Karpas-422 (cell line): ENCODE data around the gene CCNB2. TPM values are rescaled to one million over a fixed set of nuclear protein-coding genes. Genes with fewer than 3 reads are reported as not detected.
"Not testable (repeated sequence)": the region's sequence is repeated elsewhere in the genome, so short reads cannot be mapped to it uniquely, and the experiment has no call there.

Experiments
- DNase-seq: peaks from one replicate; pipeline ENCODE4 v3.0.0-alpha.2; 2015
- H2AFZ ChIP-seq: fragments of 200-600 bp; sonication (generic); 2 replicates; pipeline ENCODE4 v1.6.1; 2014; ENCODE audit warnings: antibody characterized with exemption, low read length, mixed read lengths
- H3K27ac ChIP-seq: fragments of 200-600 bp; sonication (generic); 2 replicates; pipeline ENCODE4 v1.5.1; 2014; ENCODE audit warnings: mild to moderate bottlenecking, low read length, moderate library complexity
- H3K27me3 ChIP-seq: fragments of 200-600 bp; sonication (generic); 2 replicates; pipeline ENCODE4 v1.6.1; 2014; ENCODE audit warnings: low read length, mixed read lengths
- H3K36me3 ChIP-seq: fragments of 200-600 bp; sonication (generic); 2 replicates; pipeline ENCODE4 v1.6.1; 2014; ENCODE audit warnings: low read length, mixed read lengths; ENCODE audit not compliant: insufficient read depth
- H3K4me1 ChIP-seq: fragments of 200-600 bp; sonication (generic); 2 replicates; pipeline ENCODE4 v1.6.1; 2014; ENCODE audit warnings: mild to moderate bottlenecking, low read length, mixed read lengths
- H3K4me2 ChIP-seq: fragments of 200-600 bp; sonication (generic); 2 replicates; pipeline ENCODE4 v1.6.1; 2014; ENCODE audit warnings: low read length, low read depth, mild to moderate bottlenecking; ENCODE audit not compliant: poor library complexity, severe bottlenecking
- H3K4me3 ChIP-seq: fragments of 200-600 bp; sonication (generic); 2 replicates; pipeline ENCODE4 v1.5.1; 2014; ENCODE audit warnings: mild to moderate bottlenecking, antibody characterized with exemption, low read length, mixed read lengths
- H3K79me2 ChIP-seq: fragments of 200-600 bp; sonication (generic); 2 replicates; pipeline ENCODE4 v1.6.1; 2014; ENCODE audit warnings: mild to moderate bottlenecking, low read length, mixed read lengths
- H3K9ac ChIP-seq: fragments of 200-600 bp; sonication (generic); 2 replicates; pipeline ENCODE4 v1.6.0; 2014; ENCODE audit warnings: low read length
- H3K9me2 ChIP-seq: fragments of 200-600 bp; sonication (generic), shearing (Covaris generic); replicated peaks from 2 replicates; pipeline ENCODE4 v1.6.0; 2014; ENCODE audit warnings: mild to moderate bottlenecking, low read length, moderate library complexity; ENCODE audit not compliant: insufficient read depth
- H3K9me3 ChIP-seq: fragments of 300-700, 200-600 bp; sonication (generic); 2 replicates; pipeline ENCODE4 v1.6.1; 2014; ENCODE audit warnings: low read length, mixed read lengths
- H4K20me1 ChIP-seq: fragments of 200-600 bp; sonication (generic); 2 replicates; pipeline ENCODE4 v1.6.1; 2014; ENCODE audit warnings: mild to moderate bottlenecking, antibody characterized with exemption, low read length, low read depth; ENCODE audit not compliant: insufficient read depth
- total RNA-seq: library from RNA; depleted of rRNA; stranded (reverse); fragments of >200 nt; shearing (Covaris generic); gene quantifications from 2 replicates; pipeline ENCODE4 v1.2.3, GENCODE V29; 2014; ENCODE audit warnings: low replicate concordance

Gene CCNB2
- total RNA-seq, 1 experiment from 2014 or later = 65.2 TPM

DNA sequence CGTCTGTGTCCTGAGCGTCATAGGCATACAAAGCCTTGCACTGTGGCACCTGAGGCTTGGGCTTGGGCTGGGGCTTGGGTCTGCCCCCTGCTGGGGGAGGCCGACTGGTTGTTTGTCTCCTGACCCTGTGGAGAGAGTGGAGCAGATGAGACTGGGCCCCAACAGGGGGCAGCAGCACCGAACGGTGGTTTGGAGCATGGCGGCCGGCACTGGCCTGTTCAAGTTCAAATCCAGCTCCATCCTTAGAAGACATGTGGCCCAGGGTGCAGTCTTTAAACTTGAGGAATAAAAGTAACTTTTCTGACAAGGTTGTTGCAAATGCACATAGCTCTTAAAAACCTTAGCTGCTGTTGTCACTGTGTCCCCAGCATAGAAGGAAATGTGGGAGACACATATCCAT lies 33.3 kb downstream of the CCNB2 start:
- no peaks in the 10 kb centered on the region for H4K20me1 ChIP-seq
- peak; percentile 96 for DNase-seq
- H2AFZ ChIP-seq = peak overlapping the region; percentile 52; the same call in 1 of the 2 replicates
- H3K36me3 ChIP-seq = 0 out of 2 replicates have a peak, but pooled peaks cover 5% of the 10 kb centered on the region
- H3K9ac ChIP-seq = no peak overlapping the region
- H3K79me2 ChIP-seq = 0 out of 2 replicates have a peak, but pooled peaks cover 4% of the 10 kb centered on the region
- H3K4me3 ChIP-seq = no peak overlapping the region
- H3K27me3 ChIP-seq = no peaks in the 10 kb centered on the region
- H3K9me3 ChIP-seq = no peaks in the 10 kb centered on the region
- no peak overlapping the region for H3K27ac ChIP-seq
- no peak overlapping the region for H3K4me2 ChIP-seq
- H3K9me2 ChIP-seq = no peaks in the 10 kb centered on the region
- H3K4me1 ChIP-seq = no peaks in the 10 kb centered on the region

DNA sequence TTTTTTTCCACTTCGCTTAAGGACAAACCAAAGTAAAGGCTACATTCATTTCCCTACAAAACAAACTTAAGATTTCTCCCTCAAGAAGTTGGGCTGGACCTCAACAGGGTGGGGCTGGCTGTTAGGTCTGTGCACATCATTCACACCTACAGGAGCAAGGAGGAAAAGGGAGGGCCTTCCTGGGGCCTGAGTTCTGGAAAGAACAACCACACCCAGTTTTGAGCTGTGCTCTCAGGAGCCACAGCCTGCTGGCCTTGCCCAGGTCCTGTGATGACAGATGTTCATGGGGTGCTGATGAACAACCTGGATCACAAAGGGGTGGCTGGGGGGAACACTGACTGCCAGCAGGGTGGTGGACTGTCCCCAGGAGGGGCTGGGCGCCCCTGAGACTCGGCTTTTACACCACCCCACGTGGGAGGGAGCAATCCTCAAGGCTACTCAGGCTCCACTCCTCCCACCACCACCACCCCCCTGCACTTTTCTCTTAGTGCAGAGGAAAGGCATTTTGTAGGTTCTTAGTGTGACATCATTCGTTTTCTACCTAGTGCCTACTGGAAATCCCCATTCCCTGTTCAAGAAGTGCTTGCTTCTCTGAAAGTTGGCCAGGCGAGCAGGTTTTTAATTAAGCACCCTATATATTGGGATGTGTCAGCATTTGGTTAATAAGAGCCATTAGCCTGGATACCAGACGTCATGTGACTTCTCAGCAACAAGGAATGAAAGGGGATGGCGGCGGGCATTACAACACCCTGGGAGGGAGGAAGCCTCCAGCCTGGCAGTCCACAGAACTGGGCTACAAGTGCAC lies 35.7 kb downstream of the CCNB2 start:
- Histone ChIP-seq H3K4me1 (no peaks in the 10 kb centered on the region), H4K20me1 (no peaks in the 10 kb centered on the region), H3K9ac (no peak overlapping the region), H3K79me2 (no peaks in the 10 kb centered on the region), H3K4me3 (no peak overlapping the region), H3K27me3 (no peaks in the 10 kb centered on the region), H3K9me3 (no peaks in the 10 kb centered on the region), H3K4me2 (no peak overlapping the region), H3K27ac (no peak overlapping the region), H2AFZ (no peak overlapping the region), H3K9me2 (no peaks in the 10 kb centered on the region), H3K36me3 (no peaks in the 10 kb centered on the region)
- DNase-seq = no peak

DNA sequence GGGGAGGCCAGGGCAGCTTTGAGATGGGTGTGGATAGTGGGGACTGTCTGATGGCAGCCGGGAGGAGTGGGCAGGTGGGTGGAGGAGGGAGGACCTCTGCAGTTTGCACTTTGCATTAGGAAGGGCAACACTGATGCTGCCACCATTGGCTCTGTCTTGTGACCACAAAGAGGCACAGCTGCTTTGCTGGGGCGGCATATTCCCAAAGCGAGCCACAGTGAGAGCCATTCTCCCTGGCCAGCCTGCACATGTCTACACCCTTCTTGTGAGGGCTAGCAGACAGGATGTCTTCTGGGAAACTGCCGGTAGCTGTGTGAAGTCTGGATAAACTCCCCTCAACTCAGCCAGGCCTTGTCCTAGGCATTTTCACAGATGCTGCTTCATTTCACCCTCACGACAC lies 38.3 kb downstream of the CCNB2 start:
- Histone ChIP-seq H2AFZ (no peak overlapping the region), H3K27me3 (no peaks in the 10 kb centered on the region)

DNA sequence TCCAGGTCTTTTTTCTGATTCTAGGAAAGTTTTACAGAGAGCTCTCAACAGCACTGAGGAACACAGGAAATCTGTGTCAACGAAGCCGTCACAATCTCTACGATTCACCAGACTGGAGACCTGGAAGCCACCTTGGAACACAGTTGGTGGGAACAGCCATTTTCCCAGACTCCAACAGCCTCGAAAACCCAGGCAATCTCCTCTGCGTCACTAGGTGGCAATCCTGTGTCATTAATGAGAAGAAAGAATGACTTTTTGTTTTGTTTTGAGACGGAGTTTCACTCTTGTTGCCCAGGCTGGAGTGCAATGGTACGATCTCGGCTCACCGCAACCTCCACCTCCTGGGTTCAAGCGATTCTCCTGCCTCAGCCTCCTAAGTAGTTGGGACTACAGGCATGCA lies 39.6 kb downstream of the CCNB2 start:
- H3K9me2 ChIP-seq, H3K4me1 ChIP-seq, H3K9me3 ChIP-seq, H3K4me3 ChIP-seq, H3K4me2 ChIP-seq, H2AFZ ChIP-seq, H3K27me3 ChIP-seq, H3K36me3 ChIP-seq, H3K27ac ChIP-seq, H3K9ac ChIP-seq, H4K20me1 ChIP-seq, H3K79me2 ChIP-seq, DNase-seq: not testable (repeated sequence)

More for the DNA sequence above, 38.3 kb downstream of the CCNB2 start:
- H3K9me2 ChIP-seq = no peaks in the 10 kb centered on the region
- no peak overlapping the region for H3K27ac ChIP-seq
- no peak overlapping the region for H3K4me3 ChIP-seq
- no peak overlapping the region for H3K4me2 ChIP-seq
- DNase-seq = no peak
- no peaks in the 10 kb centered on the region for H3K79me2 ChIP-seq
- H3K36me3 ChIP-seq = no peaks in the 10 kb centered on the region
- no peaks in the 10 kb centered on the region for H3K4me1 ChIP-seq
- H3K9me3 ChIP-seq = no peaks in the 10 kb centered on the region
- H3K9ac ChIP-seq = no peak overlapping the region
- H4K20me1 ChIP-seq = no peaks in the 10 kb centered on the region

DNA sequence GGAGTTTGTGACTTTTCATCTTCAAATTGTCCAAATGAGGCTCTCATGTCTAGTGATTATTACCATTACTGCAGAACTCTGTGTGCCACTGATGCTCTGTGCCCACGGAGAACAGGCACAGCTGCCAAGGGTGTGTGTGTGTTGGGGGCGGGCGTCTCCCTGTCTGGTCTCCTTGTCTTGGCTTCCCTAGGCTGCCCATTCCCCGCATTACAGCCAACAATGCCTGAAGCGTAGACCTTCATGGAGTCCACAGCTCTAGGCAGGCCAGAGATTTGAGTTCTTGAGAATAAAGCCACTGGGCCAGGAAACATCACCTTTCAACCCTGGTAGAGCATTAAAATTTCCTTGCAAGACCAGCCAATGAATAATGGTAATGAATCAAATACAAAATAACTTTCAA lies 42.7 kb downstream of the CCNB2 start:
- Histone ChIP-seq H3K27ac (no peak overlapping the region), H3K79me2 (no peaks in the 10 kb centered on the region), H2AFZ (no peak overlapping the region)

DNA sequence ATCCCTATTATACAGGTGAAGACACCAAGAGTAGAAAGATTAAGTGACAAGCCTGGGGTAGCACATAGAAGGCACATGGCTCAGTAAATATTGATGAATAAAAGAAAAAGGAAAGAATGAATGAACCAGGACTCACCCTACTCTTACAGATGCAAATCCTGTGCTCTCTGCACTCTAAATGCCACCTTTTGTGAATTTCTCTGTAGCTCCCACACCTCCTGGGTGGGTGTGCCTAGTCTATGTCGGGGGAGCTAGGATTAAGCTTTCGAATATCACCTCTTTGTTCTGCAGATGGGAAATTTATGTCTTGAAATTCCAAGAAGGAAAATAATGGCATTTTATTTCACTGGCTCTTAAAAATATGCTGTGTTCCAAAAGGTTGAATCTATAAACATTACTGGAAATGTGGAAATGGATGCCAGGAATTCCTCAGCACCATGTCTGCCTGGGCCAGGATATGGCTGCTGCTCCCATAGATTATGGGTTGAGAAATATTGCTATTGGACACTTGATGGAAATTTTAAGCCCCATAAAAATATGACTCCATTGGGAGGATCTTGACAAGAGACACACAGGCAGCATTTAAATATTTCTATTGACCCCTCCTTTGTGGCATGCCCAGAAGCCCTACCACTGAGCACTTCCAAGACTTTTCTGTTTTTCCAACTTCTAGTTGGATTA lies 43.3 kb downstream of the CCNB2 start:
- Histone ChIP-seq H3K9me2 (no peaks in the 10 kb centered on the region), H3K27me3 (no peaks in the 10 kb centered on the region), H3K4me3 (no peak overlapping the region), H3K4me1 (peaks cover 11% of the 10 kb centered on the region), H3K36me3 (no peaks in the 10 kb centered on the region), H3K4me2 (no peak overlapping the region), H3K9me3 (no peaks in the 10 kb centered on the region), H3K9ac (no peak overlapping the region), H2AFZ (no peak overlapping the region), H3K79me2 (no peaks in the 10 kb centered on the region), H4K20me1 (no peaks in the 10 kb centered on the region), H3K27ac (no peak overlapping the region)
- no peak for DNase-seq

More for the DNA sequence above, 42.7 kb downstream of the CCNB2 start:
- H3K9me2 ChIP-seq = no peaks in the 10 kb centered on the region
- no peaks in the 10 kb centered on the region for H3K9me3 ChIP-seq
- no peaks in the 10 kb centered on the region for H3K36me3 ChIP-seq
- no peak for DNase-seq
- H3K4me2 ChIP-seq = no peak overlapping the region
- H3K9ac ChIP-seq = no peak overlapping the region
- peaks cover 11% of the 10 kb centered on the region for H3K4me1 ChIP-seq
- H4K20me1 ChIP-seq = no peaks in the 10 kb centered on the region
- no peaks in the 10 kb centered on the region for H3K27me3 ChIP-seq
- H3K4me3 ChIP-seq = no peak overlapping the region

DNA sequence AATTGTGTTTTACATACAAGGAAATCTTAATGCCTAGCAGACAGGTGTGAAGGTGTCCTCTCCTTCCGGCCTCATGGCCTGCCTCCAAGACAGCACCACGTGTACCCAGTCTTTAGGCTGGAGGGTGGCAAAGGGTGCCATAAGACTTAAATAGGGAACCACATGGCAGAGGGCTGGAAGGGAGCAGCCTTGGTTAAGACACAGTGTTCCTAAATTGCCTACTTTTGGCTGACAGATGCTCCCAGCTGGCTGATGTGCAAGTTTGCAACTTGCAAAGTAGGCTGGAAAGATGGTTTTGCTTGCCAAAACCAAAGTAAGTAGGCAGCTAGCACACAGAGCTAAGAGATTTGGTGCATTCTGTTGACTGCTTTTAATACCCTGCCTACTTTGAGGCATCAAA lies 45.2 kb downstream of the CCNB2 start:
- no peaks in the 10 kb centered on the region for H3K9me2 ChIP-seq
- no peak for DNase-seq
- no peak overlapping the region for H3K9ac ChIP-seq
- H3K27me3 ChIP-seq = no peaks in the 10 kb centered on the region
- H3K9me3 ChIP-seq = no peaks in the 10 kb centered on the region
- H4K20me1 ChIP-seq = no peaks in the 10 kb centered on the region
- H3K4me1 ChIP-seq = peaks cover 11% of the 10 kb centered on the region
- H3K79me2 ChIP-seq = no peaks in the 10 kb centered on the region
- H3K4me2 ChIP-seq = no peak overlapping the region
- H3K4me3 ChIP-seq = no peak overlapping the region
- H3K27ac ChIP-seq = no peak overlapping the region
- no peak overlapping the region for H2AFZ ChIP-seq
- no peaks in the 10 kb centered on the region for H3K36me3 ChIP-seq

DNA sequence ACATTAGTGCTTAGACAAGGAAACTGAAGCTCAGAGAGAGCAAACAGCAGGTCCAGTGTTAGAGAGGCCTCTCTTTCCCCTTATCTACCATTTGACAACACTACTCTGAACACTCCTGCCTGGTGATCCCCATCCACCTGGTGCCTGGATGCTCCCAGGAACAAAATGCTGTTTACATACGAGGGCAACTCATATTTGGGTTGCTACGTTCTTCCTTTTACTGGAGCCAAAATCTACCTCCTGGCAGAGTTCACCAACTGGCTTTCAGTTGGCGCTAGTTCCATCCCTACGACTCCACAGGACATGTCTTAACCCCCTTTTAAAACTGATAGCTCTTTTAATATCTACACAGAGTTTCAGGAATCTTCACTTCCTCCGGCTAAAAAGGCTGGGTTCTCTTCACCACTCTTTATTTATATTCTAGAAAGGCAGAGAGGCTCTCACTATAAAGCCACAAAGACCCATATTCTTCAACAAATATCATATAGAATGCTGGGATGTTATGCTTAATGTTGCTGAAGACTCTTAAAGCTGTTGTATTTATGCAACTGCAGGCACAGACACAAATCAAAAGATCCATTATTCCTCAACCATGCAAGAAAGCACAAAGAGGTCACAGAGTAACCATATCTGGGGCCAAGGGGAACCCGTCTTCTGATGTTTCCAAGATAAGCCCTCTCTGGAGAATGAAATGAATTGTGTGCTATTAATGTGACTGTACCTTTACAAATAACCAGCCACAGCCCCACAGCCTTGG lies 47.9 kb downstream of the CCNB2 start:
- Histone ChIP-seq H3K4me1 (peaks cover 11% of the 10 kb centered on the region), H3K27ac (no peak overlapping the region), H3K9me2 (no peaks in the 10 kb centered on the region), H3K79me2 (no peaks in the 10 kb centered on the region), H3K36me3 (no peaks in the 10 kb centered on the region), H3K9me3 (no peaks in the 10 kb centered on the region), H3K9ac (no peak overlapping the region), H3K27me3 (no peaks in the 10 kb centered on the region), H4K20me1 (no peaks in the 10 kb centered on the region), H3K4me3 (no peak overlapping the region), H3K4me2 (no peak overlapping the region), H2AFZ (no peak overlapping the region)
- DNase-seq = no peak
